Karpas-422 (cell line): ENCODE results near the gene GZF1. TPM values are rescaled to one million over a fixed set of nuclear protein-coding genes. Genes with fewer than 3 reads are reported as not detected.

Source experiments
- DNase-seq: peaks from one replicate; pipeline ENCODE4 v3.0.0-alpha.2; 2015
- H2AFZ ChIP-seq: fragments of 200-600 bp; sonication (generic); 2 replicates; pipeline ENCODE4 v1.6.1; 2014; ENCODE audit warnings: antibody characterized with exemption, low read length, mixed read lengths
- H3K27ac ChIP-seq: fragments of 200-600 bp; sonication (generic); 2 replicates; pipeline ENCODE4 v1.5.1; 2014; ENCODE audit warnings: mild to moderate bottlenecking, low read length, moderate library complexity
- H3K27me3 ChIP-seq: fragments of 200-600 bp; sonication (generic); 2 replicates; pipeline ENCODE4 v1.6.1; 2014; ENCODE audit warnings: low read length, mixed read lengths
- H3K36me3 ChIP-seq: fragments of 200-600 bp; sonication (generic); 2 replicates; pipeline ENCODE4 v1.6.1; 2014; ENCODE audit warnings: low read length, mixed read lengths; ENCODE audit not compliant: insufficient read depth
- H3K4me1 ChIP-seq: fragments of 200-600 bp; sonication (generic); 2 replicates; pipeline ENCODE4 v1.6.1; 2014; ENCODE audit warnings: mild to moderate bottlenecking, low read length, mixed read lengths
- H3K4me2 ChIP-seq: fragments of 200-600 bp; sonication (generic); 2 replicates; pipeline ENCODE4 v1.6.1; 2014; ENCODE audit warnings: low read length, low read depth, mild to moderate bottlenecking; ENCODE audit not compliant: poor library complexity, severe bottlenecking
- H3K4me3 ChIP-seq: fragments of 200-600 bp; sonication (generic); 2 replicates; pipeline ENCODE4 v1.5.1; 2014; ENCODE audit warnings: mild to moderate bottlenecking, antibody characterized with exemption, low read length, mixed read lengths
- H3K79me2 ChIP-seq: fragments of 200-600 bp; sonication (generic); 2 replicates; pipeline ENCODE4 v1.6.1; 2014; ENCODE audit warnings: mild to moderate bottlenecking, low read length, mixed read lengths
- H3K9ac ChIP-seq: fragments of 200-600 bp; sonication (generic); 2 replicates; pipeline ENCODE4 v1.6.0; 2014; ENCODE audit warnings: low read length
- H3K9me2 ChIP-seq: fragments of 200-600 bp; sonication (generic), shearing (Covaris generic); replicated peaks from 2 replicates; pipeline ENCODE4 v1.6.0; 2014; ENCODE audit warnings: mild to moderate bottlenecking, low read length, moderate library complexity; ENCODE audit not compliant: insufficient read depth
- H3K9me3 ChIP-seq: fragments of 300-700, 200-600 bp; sonication (generic); 2 replicates; pipeline ENCODE4 v1.6.1; 2014; ENCODE audit warnings: low read length, mixed read lengths
- H4K20me1 ChIP-seq: fragments of 200-600 bp; sonication (generic); 2 replicates; pipeline ENCODE4 v1.6.1; 2014; ENCODE audit warnings: mild to moderate bottlenecking, antibody characterized with exemption, low read length, low read depth; ENCODE audit not compliant: insufficient read depth
- total RNA-seq: library from RNA; depleted of rRNA; stranded (reverse); fragments of >200 nt; shearing (Covaris generic); gene quantifications from 2 replicates; pipeline ENCODE4 v1.2.3, GENCODE V29; 2014; ENCODE audit warnings: low replicate concordance

GZF1 gene
- total RNA-seq, 1 experiment from 2014 or later, result 41.4 TPM

- H3K4me1 ChIP-seq, result peaks cover 32% of the 10 kb centered on the region
- no peaks in the 10 kb centered on the region for H4K20me1 ChIP-seq
- no peak overlapping the region for H2AFZ ChIP-seq
- no peak overlapping the region for H3K9ac ChIP-seq
- H3K4me2 ChIP-seq, result no peak overlapping the region
- H3K4me3 ChIP-seq, result no peak overlapping the region
- no peak for DNase-seq
- H3K9me3 ChIP-seq, result no peaks in the 10 kb centered on the region
- no peaks in the 10 kb centered on the region for H3K27me3 ChIP-seq
- H3K27ac ChIP-seq, result no peak overlapping the region
- H3K36me3 ChIP-seq, result peaks cover 13% of the 10 kb centered on the region; the same call in 1 of the 2 replicates
- H3K79me2 ChIP-seq, result peaks cover 92% of the 10 kb centered on the region
- no peaks in the 10 kb centered on the region for H3K9me2 ChIP-seq
Observed at GRCh38 chr20:23396950-23397627, 35.1 kb downstream of the GZF1 start.

GRCh38 chr20:23397961-23398360, 36.0 kb downstream of the GZF1 start:
- Histone ChIP-seq H3K9me3 (no peaks in the 10 kb centered on the region), H3K4me3 (no peak overlapping the region), H3K79me2 (peaks cover 95% of the 10 kb centered on the region), H3K9ac (no peak overlapping the region), H4K20me1 (no peaks in the 10 kb centered on the region), H3K4me1 (peaks cover 24% of the 10 kb centered on the region), H3K4me2 (no peak overlapping the region), H3K9me2 (no peaks in the 10 kb centered on the region), H3K36me3 (peaks cover 18% of the 10 kb centered on the region; the same call in 1 of the 2 replicates), H2AFZ (no peak overlapping the region), H3K27ac (no peak overlapping the region), H3K27me3 (no peaks in the 10 kb centered on the region)
- DNase-seq, result no peak

GRCh38 chr20:23399568-23400241, 37.7 kb downstream of the GZF1 start:
- Histone ChIP-seq H3K9me2 (no peaks in the 10 kb centered on the region), H3K9ac (no peak overlapping the region), H3K36me3 (peaks cover 10% of the 10 kb centered on the region; the same call in 1 of the 2 replicates), H4K20me1 (no peaks in the 10 kb centered on the region), H3K4me3 (no peak overlapping the region), H2AFZ (no peak overlapping the region), H3K9me3 (no peaks in the 10 kb centered on the region), H3K4me1 (peaks cover 12% of the 10 kb centered on the region), H3K27me3 (no peaks in the 10 kb centered on the region), H3K79me2 (peaks cover 94% of the 10 kb centered on the region), H3K27ac (no peak overlapping the region), H3K4me2 (no peak overlapping the region)
- no peak for DNase-seq

GRCh38 chr20:23401051-23401450, 39.1 kb downstream of the GZF1 start:
- no peak for DNase-seq
- no peak overlapping the region for H3K4me2 ChIP-seq
- H3K27ac ChIP-seq, result no peak overlapping the region
- H3K36me3 ChIP-seq, result peaks cover 10% of the 10 kb centered on the region; the same call in 1 of the 2 replicates
- no peak overlapping the region for H3K9ac ChIP-seq
- no peaks in the 10 kb centered on the region for H3K27me3 ChIP-seq
- H3K9me2 ChIP-seq, result no peaks in the 10 kb centered on the region
- peaks cover 94% of the 10 kb centered on the region for H3K79me2 ChIP-seq
- no peaks in the 10 kb centered on the region for H3K9me3 ChIP-seq
- peaks cover 13% of the 10 kb centered on the region for H3K4me1 ChIP-seq
- H3K4me3 ChIP-seq, result no peak overlapping the region
- no peaks in the 10 kb centered on the region for H4K20me1 ChIP-seq
- no peak overlapping the region for H2AFZ ChIP-seq

GRCh38 chr20:23403751-23404150, 41.8 kb downstream of the GZF1 start:
- no peak for DNase-seq
- Histone ChIP-seq H4K20me1 (no peaks in the 10 kb centered on the region), H3K9ac (no peak overlapping the region), H3K4me3 (no peak overlapping the region), H3K9me3 (no peaks in the 10 kb centered on the region), H3K36me3 (peaks cover 10% of the 10 kb centered on the region; the same call in 1 of the 2 replicates), H2AFZ (no peak overlapping the region), H3K4me2 (no peak overlapping the region), H3K9me2 (no peaks in the 10 kb centered on the region), H3K79me2 (peaks cover 99% of the 10 kb centered on the region), H3K27ac (no peak overlapping the region), H3K4me1 (peaks cover 16% of the 10 kb centered on the region), H3K27me3 (no peaks in the 10 kb centered on the region)

- Histone ChIP-seq H3K27me3 (no peaks in the 10 kb centered on the region), H3K9ac (no peak overlapping the region), H3K9me3 (no peaks in the 10 kb centered on the region), H2AFZ (no peak overlapping the region), H4K20me1 (no peaks in the 10 kb centered on the region), H3K27ac (no peak overlapping the region), H3K4me3 (no peak overlapping the region), H3K79me2 (peaks cover 99% of the 10 kb centered on the region), H3K4me2 (no peak overlapping the region), H3K4me1 (peaks cover 16% of the 10 kb centered on the region), H3K36me3 (peaks cover 13% of the 10 kb centered on the region; the same call in 1 of the 2 replicates), H3K9me2 (no peaks in the 10 kb centered on the region)
- DNase-seq, result no peak
Observed at GRCh38 chr20:23404196-23404595, 42.2 kb downstream of the GZF1 start.

GRCh38 chr20:23406880-23407279, 44.9 kb downstream of the GZF1 start:
- Histone ChIP-seq H4K20me1 (no peaks in the 10 kb centered on the region), H3K9ac (no peak overlapping the region), H3K4me3 (no peak overlapping the region), H3K27me3 (no peaks in the 10 kb centered on the region), H3K27ac (no peak overlapping the region), H3K4me1 (peaks cover 5% of the 10 kb centered on the region; the same call in 1 of the 2 replicates), H3K4me2 (no peak overlapping the region), H2AFZ (no peak overlapping the region), H3K9me3 (no peaks in the 10 kb centered on the region), H3K79me2 (peaks cover 99% of the 10 kb centered on the region), H3K9me2 (no peaks in the 10 kb centered on the region), H3K36me3 (peaks cover 14% of the 10 kb centered on the region; the same call in 1 of the 2 replicates)
- DNase-seq, result no peak

- H3K4me3 ChIP-seq, result no peak overlapping the region
- no peak overlapping the region for H3K27ac ChIP-seq
Observed at GRCh38 chr20:23407781-23408464, 45.9 kb downstream of the GZF1 start.

More at GRCh38 chr20:23407781-23408464, 45.9 kb downstream of the GZF1 start:
- 0 out of 2 replicates have a peak, but pooled peaks cover 4% of the 10 kb centered on the region for H4K20me1 ChIP-seq
- DNase-seq, result no peak
- H2AFZ ChIP-seq, result no peak overlapping the region
- H3K36me3 ChIP-seq, result peaks cover 4% of the 10 kb centered on the region; the same call in 1 of the 2 replicates
- H3K9me2 ChIP-seq, result no peaks in the 10 kb centered on the region
- H3K4me2 ChIP-seq, result no peak overlapping the region
- H3K4me1 ChIP-seq, result peaks cover 9% of the 10 kb centered on the region; the same call in 1 of the 2 replicates
- no peak overlapping the region for H3K9ac ChIP-seq
- no peaks in the 10 kb centered on the region for H3K27me3 ChIP-seq
- peaks cover 99% of the 10 kb centered on the region for H3K79me2 ChIP-seq
- H3K9me3 ChIP-seq, result no peaks in the 10 kb centered on the region
